Stimulated activated naive CD4-positive, alpha-beta T cell (primary cell): Measurements from ENCODE around the gene IPPK.
"Not testable (repeated sequence)": the region's sequence is repeated elsewhere in the genome, so short reads cannot be mapped to it uniquely, and the experiment has no call there.

Experiments used
- DNase-seq, 6 experiments: peaks; one replicate each; lab custom pipeline; 2025; lab: John Stamatoyannopoulos, UW

Gene IPPK

DNA sequence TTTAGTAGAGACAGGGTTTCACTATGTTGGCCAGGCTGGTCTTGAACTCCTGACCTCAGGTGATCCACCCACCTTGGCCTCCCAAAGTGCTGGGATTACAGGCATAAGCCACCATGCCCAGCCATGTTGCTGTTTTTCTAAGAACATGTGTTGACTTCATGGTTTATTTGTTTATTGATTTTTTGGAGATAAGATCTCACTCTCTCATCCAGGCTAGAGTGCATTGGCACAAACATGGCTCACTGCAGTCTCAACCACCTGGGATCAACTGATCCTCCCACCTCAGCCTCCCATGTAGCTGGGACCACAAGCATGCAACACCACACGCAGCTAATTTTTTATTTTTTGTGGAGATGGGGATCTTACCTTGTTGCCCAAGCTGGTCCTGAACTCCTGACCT is 74.9 kb downstream of the IPPK start:
- DNase-seq: not testable (repeated sequence)

DNA sequence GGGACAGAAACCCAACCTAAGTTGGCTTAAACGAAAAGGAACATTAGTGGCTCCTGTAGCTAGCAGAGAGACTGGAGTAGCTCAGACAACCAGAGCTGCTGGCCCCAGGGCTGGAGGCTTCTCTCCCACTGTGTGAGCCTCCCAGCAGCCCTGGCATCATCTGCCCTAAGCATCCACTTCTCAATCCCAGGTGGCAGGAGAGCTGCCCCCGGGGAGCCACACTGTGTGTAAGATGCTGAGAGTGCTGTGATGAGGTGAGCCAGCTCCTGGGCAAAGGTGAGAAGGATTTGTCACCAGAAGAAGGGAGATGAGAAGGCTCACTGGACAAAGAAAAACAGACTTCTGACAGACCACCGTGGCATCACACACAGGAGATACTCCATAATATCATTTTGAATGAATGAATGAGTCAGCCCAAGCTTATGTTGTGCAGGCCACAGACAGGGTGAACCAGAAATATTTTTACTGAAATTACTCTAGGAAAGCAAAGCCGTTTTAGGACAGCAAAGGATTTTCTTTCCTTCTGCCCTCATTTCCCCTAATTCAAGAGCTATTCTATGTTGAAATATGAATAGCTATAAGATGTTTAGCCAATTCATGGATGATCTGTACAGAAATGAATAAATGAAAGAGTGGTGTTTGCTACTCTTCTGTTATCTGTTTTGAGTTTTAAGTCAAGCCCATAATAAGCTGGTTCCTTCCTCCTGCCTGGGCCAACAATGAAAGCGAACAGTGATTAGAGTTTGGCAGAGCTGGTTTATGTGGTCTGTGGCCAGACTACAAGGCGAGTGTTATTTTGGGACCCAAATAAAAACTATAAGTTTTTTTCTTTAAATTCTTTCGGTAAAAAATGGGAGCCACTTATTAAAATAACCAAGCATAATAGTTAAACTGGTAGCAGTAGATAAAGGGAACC is 76.7 kb downstream of the IPPK start:
- no peak for DNase-seq

- DNase-seq: no peak
These were observed 77.4 kb downstream of the IPPK start for GRCh38 chr9:92592537-92592936.

DNA sequence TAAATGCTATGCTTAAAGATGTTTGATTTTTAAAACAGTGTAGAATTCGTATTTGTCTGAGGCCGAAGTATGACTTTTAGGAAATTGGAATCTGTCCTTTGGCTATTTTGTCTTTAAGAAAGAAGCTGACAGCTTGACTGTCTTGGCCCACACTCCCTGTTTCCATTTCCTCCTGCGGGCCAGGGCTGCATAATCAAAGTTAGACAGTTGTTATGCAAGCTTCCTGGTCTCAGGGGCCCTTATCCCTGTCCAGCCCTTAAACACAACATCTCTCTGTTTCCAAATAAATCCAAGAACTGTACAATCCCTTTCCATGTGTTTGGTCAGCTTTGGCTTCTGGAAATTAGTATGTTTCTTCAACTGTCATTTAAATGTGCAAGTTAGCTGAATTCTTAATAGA is 79.6 kb downstream of the IPPK start:
- no peak for DNase-seq

DNA sequence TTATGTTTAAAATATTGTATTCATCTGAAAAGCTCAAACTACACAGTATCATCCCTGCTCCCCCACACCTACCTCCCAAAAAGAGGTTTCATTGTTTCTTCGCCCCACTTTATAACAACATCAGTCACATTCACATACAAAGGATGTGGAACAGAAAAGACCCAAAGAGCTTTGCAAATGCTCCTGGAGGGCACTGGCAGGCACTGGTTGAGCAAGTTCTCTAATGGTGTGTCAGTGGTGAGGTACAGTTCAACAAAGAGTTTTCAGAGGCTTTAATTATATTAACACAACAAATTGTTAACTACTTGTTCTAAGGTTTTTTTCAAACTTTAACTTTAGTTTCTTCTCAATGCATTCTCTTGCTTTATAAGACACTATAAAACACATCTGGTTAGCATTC is 80.0 kb downstream of the IPPK start:
- DNase-seq: no peak

GRCh38 chr9:92576175-92576574 is 93.8 kb downstream of the IPPK start:
- no peak for DNase-seq

DNA sequence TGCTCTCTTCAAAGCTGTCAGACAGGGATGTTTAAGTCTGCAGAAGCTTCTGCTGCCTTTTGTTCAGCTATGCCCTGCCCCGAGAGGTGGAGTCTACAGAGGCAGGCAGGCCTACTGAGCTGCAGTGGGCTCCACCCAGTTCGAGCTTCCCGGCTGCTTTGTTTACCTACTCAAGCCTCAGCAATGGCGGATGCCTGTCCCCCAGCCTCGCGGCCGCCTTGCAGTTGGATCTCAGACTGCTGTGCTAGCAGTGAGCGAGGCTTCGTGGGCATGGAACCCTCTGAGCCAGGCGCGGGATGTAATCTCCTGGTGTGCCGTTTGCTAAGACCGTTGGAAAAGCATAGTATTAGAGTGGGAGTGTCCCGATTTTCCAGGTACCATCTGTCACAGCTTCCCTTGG is 96.3 kb downstream of the IPPK start:
- not testable (repeated sequence) for DNase-seq

- not testable (repeated sequence) for DNase-seq
These were observed 98.1 kb downstream of the IPPK start for GRCh38 chr9:92571871-92572270.

DNA sequence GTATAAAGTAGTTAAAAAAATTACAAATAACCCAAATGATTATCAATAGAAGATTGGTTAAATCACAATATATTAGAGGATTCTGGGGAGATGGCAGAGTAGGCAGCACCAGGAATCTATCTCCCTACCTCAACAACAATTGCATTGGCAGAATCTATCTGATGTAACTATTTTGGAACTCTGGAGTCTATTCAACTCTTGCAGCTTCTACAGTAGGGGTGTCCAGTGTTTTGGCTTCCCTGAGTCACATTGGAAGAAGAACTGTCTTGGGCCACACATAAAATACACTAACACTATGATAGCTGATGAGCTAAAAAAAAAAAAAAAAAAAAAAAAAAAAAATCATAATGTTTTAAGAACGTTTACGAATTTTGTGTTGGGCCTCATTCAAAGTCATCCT is 104.9 kb downstream of the IPPK start:
- no peak for DNase-seq

GRCh38 chr9:92564504-92564903 is 105.4 kb downstream of the IPPK start:
- no peak for DNase-seq
